Measurements from ENCODE around the gene TTBK2.
"Not testable (repeated sequence)": the region's sequence is repeated elsewhere in the genome, so short reads cannot be mapped to it uniquely, and the experiment has no call there.

The TTBK2 gene

GRCh38 chr15:42903388-42904324, 16.9 kb downstream of the TTBK2 start:
- no peak for DNase-seq

GRCh38 chr15:42893911-42894310, 26.7 kb downstream of the TTBK2 start:
- not testable (repeated sequence) for DNase-seq

GRCh38 chr15:42891569-42891968, 29.0 kb downstream of the TTBK2 start:
- no peak for DNase-seq

- no peak for DNase-seq
Measured at GRCh38 chr15:42890161-42890913, 30.2 kb downstream of the TTBK2 start.

- DNase-seq: not testable (repeated sequence)
Measured at GRCh38 chr15:42887384-42887783, 33.2 kb downstream of the TTBK2 start.

GRCh38 chr15:42880121-42880520, 40.5 kb downstream of the TTBK2 start:
- DNase-seq: no peak

- DNase-seq: no peak
Measured at GRCh38 chr15:42879443-42879842, 41.1 kb downstream of the TTBK2 start.

- DNase-seq: no peak
Measured at GRCh38 chr15:42876224-42876623, 44.4 kb downstream of the TTBK2 start.

GRCh38 chr15:42868683-42869082, 51.9 kb downstream of the TTBK2 start:
- DNase-seq: no peak

- DNase-seq: no peak
Measured at GRCh38 chr15:42863572-42864239, 56.9 kb downstream of the TTBK2 start.

GRCh38 chr15:42858999-42859789, 61.4 kb downstream of the TTBK2 start:
- DNase-seq: no peak

- no peak for DNase-seq
Measured at GRCh38 chr15:42858540-42858939, 62.0 kb downstream of the TTBK2 start.

- DNase-seq: no peak
Measured at GRCh38 chr15:42854576-42854975, 66.0 kb downstream of the TTBK2 start.

GRCh38 chr15:42849836-42850235, 70.7 kb downstream of the TTBK2 start:
- DNase-seq: no peak

GRCh38 chr15:42848846-42849245, 71.7 kb downstream of the TTBK2 start:
- no peak for DNase-seq

- DNase-seq: no peak
Measured at GRCh38 chr15:42846647-42847046, 73.9 kb downstream of the TTBK2 start.

GRCh38 chr15:42845581-42845980, 75.0 kb downstream of the TTBK2 start:
- DNase-seq: no peak

- DNase-seq: no peak
Measured at GRCh38 chr15:42843699-42844098, 76.9 kb downstream of the TTBK2 start.

- DNase-seq: no peak
Measured at GRCh38 chr15:42836251-42836650, 84.3 kb downstream of the TTBK2 start.

- no peak for DNase-seq
Measured at GRCh38 chr15:42832576-42832975, 88.0 kb downstream of the TTBK2 start.

GRCh38 chr15:42826251-42826890, 94.2 kb downstream of the TTBK2 start:
- DNase-seq: no peak

GRCh38 chr15:42825599-42825998, 95.0 kb downstream of the TTBK2 start:
- DNase-seq: no peak
